ENCODE results near the gene DGKI. TPM values are rescaled to one million over a fixed set of nuclear protein-coding genes. Genes with fewer than 3 reads are reported as not detected.

The DGKI gene
- total and polyA plus RNA-seq, 2 of the 13 experiments (the other 11 are each of a cell fraction or from before 2014, with no cell fraction given): 0.09 to 0.17 TPM

- Histone ChIP-seq H4K20me1 (ENCODE audit: insufficient read depth, low read length) (no peaks in the 10 kb centered on the region), H3K27ac (ENCODE audit: extremely low read length, insufficient read depth, low read length) (no peak overlapping the region), H3K9ac (ENCODE audit: insufficient read depth, low read depth, low read length) (no peak overlapping the region), H3K27me3 (ENCODE audit: control insufficient read depth in 1 of 2, insufficient read depth in 2 of 2, low read length in 2 of 2) (peaks cover 3 to 77% of the 10 kb centered on the region in 2 experiments; a peak in 4 of 5 replicates), H3K4me2 (ENCODE audit: low read depth, low read length) (no peak overlapping the region), H3K4me1 (ENCODE audit: insufficient read depth, low read length) (no peaks in the 10 kb centered on the region), H2AFZ (ENCODE audit: low read length) (no peak overlapping the region), H3K9me3 (ENCODE audit: low read length) (no peaks in the 10 kb centered on the region), H3K36me3 (replicated peaks in 1 of 2; ENCODE audit: control insufficient read depth in 1 of 2, insufficient read depth in 2 of 2, low read length in 2 of 2) (no peaks in the 10 kb centered on the region), H3K79me2 (ENCODE audit: insufficient read depth, low read length) (no peaks in the 10 kb centered on the region), H3K4me3 (replicated peaks in 1 of 3; ENCODE audit: insufficient read depth in 1 of 3, low read depth in 2 of 3, low read length in 3 of 3) (no peak overlapping the region)
- TF ChIP-seq RFXANK (CRISPR knock-in tag; IDR thresholded peaks at IDR 0.05) (no peak), CBX5 (CRISPR knock-in tag; IDR thresholded peaks at IDR 0.05; ENCODE audit: borderline replicate concordance) (no peak), HOXD1 (CRISPR knock-in tag; IDR thresholded peaks at IDR 0.05) (no peak)
- BruUV-seq (replicated peaks): no TSS peak
- intact Hi-C loops (cut with micrococcal nuclease; ENCODE audit: unreplicated experiment): no loop called here
- in situ Hi-C loops (cut with HindIII; ENCODE audit: extremely low pct_ligation_motif_present, low pct_unique_long_range_greater_than_20kb): no loop called here
- ChIA-PET POLR2A (no interaction called here), CTCF (ENCODE audit: low intra/inter-chr PET ratio, low total read pairs) (no interaction called here)
- 2% methylated on average over 3 of the region's 3 CpGs for WGBS (ENCODE audit: low lambda C conversion rate)
- ATAC-seq (no peak), DNase-seq (ENCODE audit: low spot score) (no peak), FAIRE-seq (no peak)
These were observed 161.2 kb downstream of the DGKI start for GRCh38 chr7:137685433-137686164.

GRCh38 chr7:137684776-137685175, 162.0 kb downstream of the DGKI start:
- 48% methylated on average over 8 of the region's 8 CpGs for WGBS (ENCODE audit: low lambda C conversion rate)
- H3K27me3 ChIP-seq (ENCODE audit: control insufficient read depth in 1 of 2, insufficient read depth in 2 of 2, low read length in 2 of 2): peaks cover 3 to 70% of the 10 kb centered on the region in 2 experiments; a peak in 4 of 5 replicates
- POLR2A ChIA-PET: no interaction called here
- no peak for TF ChIP-seq ZNF451 (CRISPR knock-in tag; IDR thresholded peaks at IDR 0.05)
- no peak for TF ChIP-seq SIX4 (CRISPR knock-in tag; IDR thresholded peaks at IDR 0.05)
- no peak for TF ChIP-seq FOXC1 (CRISPR knock-in tag; IDR thresholded peaks at IDR 0.05; ENCODE audit: borderline replicate concordance)
- no peak for TF ChIP-seq ZBTB40 (IDR thresholded peaks at IDR 0.05)
- TF ChIP-seq ZBTB40 (CRISPR knock-in tag; IDR thresholded peaks at IDR 0.05): no peak
- TF ChIP-seq GPBP1L1 (CRISPR knock-in tag; IDR thresholded peaks at IDR 0.05): no peak

More at GRCh38 chr7:137684776-137685175, 162.0 kb downstream of the DGKI start:
- FAIRE-seq: no peak
- Histone ChIP-seq H3K79me2 (ENCODE audit: insufficient read depth, low read length) (no peaks in the 10 kb centered on the region), H3K4me2 (ENCODE audit: low read depth, low read length) (no peak overlapping the region), H3K4me1 (ENCODE audit: insufficient read depth, low read length) (no peaks in the 10 kb centered on the region), H2AFZ (ENCODE audit: low read length) (no peak overlapping the region), H3K4me3 (replicated peaks in 1 of 3; ENCODE audit: insufficient read depth in 1 of 3, low read depth in 2 of 3, low read length in 3 of 3) (no peak overlapping the region), H3K36me3 (replicated peaks in 1 of 2; ENCODE audit: control insufficient read depth in 1 of 2, insufficient read depth in 2 of 2, low read length in 2 of 2) (no peaks in the 10 kb centered on the region), H3K9ac (ENCODE audit: insufficient read depth, low read depth, low read length) (no peak overlapping the region), H3K9me3 (ENCODE audit: low read length) (no peaks in the 10 kb centered on the region), H3K27ac (ENCODE audit: extremely low read length, insufficient read depth, low read length) (no peak overlapping the region), H4K20me1 (ENCODE audit: insufficient read depth, low read length) (no peaks in the 10 kb centered on the region)
- ATAC-seq: no peak
- intact Hi-C loops (cut with micrococcal nuclease; ENCODE audit: unreplicated experiment): no loop called here
- in situ Hi-C loops (cut with HindIII; ENCODE audit: extremely low pct_ligation_motif_present, low pct_unique_long_range_greater_than_20kb): no loop called here
- no peak for DNase-seq (ENCODE audit: low spot score)
- CTCF ChIA-PET (ENCODE audit: low intra/inter-chr PET ratio, low total read pairs): no interaction called here
- no TSS peak for BruUV-seq (replicated peaks)
